OCI-LY7 (cell line): ENCODE measurements around the gene CIAPIN1.

Source experiments
- CTCF ChIP-seq: fragments of 200-600 bp; sonication (generic); conservative IDR thresholded peaks from 2 replicates; pipeline ENCODE4 v1.5.1; 2014; ENCODE audit warnings: mild to moderate bottlenecking, antibody characterized with exemption, low read length, moderate library complexity, mixed read lengths
- EZH2phosphoT487 ChIP-seq: fragments of 200-600 bp; sonication (generic); IDR thresholded peaks from 2 replicates; pipeline ENCODE4 v1.6.1; 2018; ENCODE audit warnings: low read depth, borderline replicate concordance, mild to moderate bottlenecking, mixed run types, antibody characterized with exemption, low read length, moderate library complexity, mixed read lengths

GRCh38 chr16:57481421-57481820, 34.2 kb upstream of the CIAPIN1 start:
- no peak for TF ChIP-seq CTCF
- TF ChIP-seq EZH2phosphoT487 = no peak
